Liver (tissue), 9 donors: Measurements from ENCODE around the gene ADORA2A. TPM values are rescaled to one million over a fixed set of nuclear protein-coding genes. Genes with fewer than 3 reads are reported as not detected.

Source experiments
- DNase-seq: peaks from one replicate; pipeline ENCODE4 v3.0.0-alpha.2; 2017; ENCODE audit warnings: low spot score
- H3K27ac ChIP-seq, 2 donors: one replicate each; pipeline ENCODE4 v1.7.0; 2013; ENCODE audit warnings: inconsistent platforms in 2 of 2, low read length in 2 of 2, control low read depth in 1 of 2, low read depth in 1 of 2, mild to moderate bottlenecking in 1 of 2
- H3K27me3 ChIP-seq, 4 donors: one replicate each; pipeline versions ENCODE4 v1.6.1 to v1.7.0; 2013; ENCODE audit warnings: low read length in 3 of 4, inconsistent platforms in 1 of 4, mild to moderate bottlenecking in 1 of 4, moderate library complexity in 1 of 4; ENCODE audit not compliant: control insufficient read depth in 4 of 4, insufficient read depth in 4 of 4
- H3K36me3 ChIP-seq, 4 donors: one replicate each; pipeline versions ENCODE4 v1.6.1 to v1.7.0; 2013; ENCODE audit warnings: low read length in 3 of 4, mild to moderate bottlenecking in 3 of 4, low read depth in 1 of 4, moderate library complexity in 1 of 4; ENCODE audit not compliant: control insufficient read depth in 4 of 4, insufficient read depth in 3 of 4
- H3K4me1 ChIP-seq, 4 donors: one replicate each; pipeline versions ENCODE4 v1.6.1 to v1.7.0; 2013; ENCODE audit warnings: low read length in 3 of 4, mild to moderate bottlenecking in 3 of 4, moderate library complexity in 1 of 4; ENCODE audit not compliant: control insufficient read depth in 4 of 4, insufficient read depth in 4 of 4
- H3K4me3 ChIP-seq, 3 donors: one replicate each; pipeline versions ENCODE4 v1.6.1 to v1.7.0; 2013; ENCODE audit warnings: low read length in 3 of 3, control low read depth in 1 of 3, low read depth in 1 of 3, mild to moderate bottlenecking in 1 of 3
- H3K9ac ChIP-seq, 2 donors: one replicate each; pipeline ENCODE4 v1.7.0; 2013; ENCODE audit warnings: low read length in 2 of 2, mild to moderate bottlenecking in 2 of 2, moderate library complexity in 2 of 2, control low read depth in 1 of 2, low read depth in 1 of 2
- H3K9me3 ChIP-seq, 4 donors: one replicate each; pipeline versions ENCODE4 v1.6.1 to v1.7.0; 2013; ENCODE audit warnings: low read length in 3 of 4; ENCODE audit not compliant: control insufficient read depth in 4 of 4
- CTCF ChIP-seq: fragments of 150-350 bp; IDR thresholded peaks from 2 replicates; pipeline ENCODE4 v1.5.1; 2017; ENCODE audit warnings: improper control_type of control experiment, low read depth, low read length; ENCODE audit not compliant: missing input control
- EGR1 ChIP-seq, 2 donors: IDR thresholded peaks; 2 replicates each; pipeline ENCODE4 v1.6.1; 2016 to 2018; ENCODE audit warnings: antibody characterized with exemption in 2 of 2, low read depth in 2 of 2
- FOXA1 ChIP-seq: IDR thresholded peaks from 2 replicates; pipeline ENCODE4 v1.6.1; 2016; ENCODE audit warnings: antibody characterized with exemption
- FOXA2 ChIP-seq: IDR thresholded peaks from 2 replicates; pipeline ENCODE4 v1.6.1; 2016; ENCODE audit warnings: antibody characterized with exemption
- GABPA ChIP-seq, 2 donors: IDR thresholded peaks in 1 of 2; conservative IDR thresholded peaks in 1 of 2; 2 replicates each; pipeline ENCODE4 v1.6.1; 2016; ENCODE audit warnings: antibody characterized with exemption in 2 of 2, mild to moderate bottlenecking in 1 of 2, moderate library complexity in 1 of 2
- HNF4A ChIP-seq, 2 donors: conservative IDR thresholded peaks; 2 replicates each; pipeline ENCODE4 v1.6.1; 2016; ENCODE audit warnings: antibody characterized with exemption in 2 of 2, mild to moderate bottlenecking in 2 of 2
- JUND ChIP-seq, 2 donors: IDR thresholded peaks; 2 replicates each; pipeline ENCODE4 v1.6.1; 2016; ENCODE audit warnings: antibody characterized with exemption in 2 of 2
- MAX ChIP-seq: IDR thresholded peaks from 2 replicates; pipeline ENCODE4 v1.6.1; 2016; ENCODE audit warnings: antibody characterized with exemption
- NR2F2 ChIP-seq: IDR thresholded peaks from 2 replicates; pipeline ENCODE4 v1.6.1; 2016; ENCODE audit warnings: antibody characterized with exemption
- RXRA ChIP-seq, 2 donors: IDR thresholded peaks; 2 replicates each; pipeline ENCODE4 v1.6.1; 2017 to 2018; ENCODE audit warnings: antibody characterized with exemption in 2 of 2, mild to moderate bottlenecking in 1 of 2
- SP1 ChIP-seq: IDR thresholded peaks from 2 replicates; pipeline ENCODE4 v1.6.1; 2018; ENCODE audit warnings: antibody characterized with exemption, mild to moderate bottlenecking
- TAF1 ChIP-seq: conservative IDR thresholded peaks from 2 replicates; pipeline ENCODE4 v1.6.1; 2016; ENCODE audit warnings: antibody characterized with exemption, mild to moderate bottlenecking
- YY1 ChIP-seq: IDR thresholded peaks from 2 replicates; pipeline ENCODE4 v1.6.1; 2016; ENCODE audit warnings: antibody characterized with exemption, mild to moderate bottlenecking
- ZBTB33 ChIP-seq: IDR thresholded peaks from 2 replicates; pipeline ENCODE4 v1.6.1; 2016; ENCODE audit warnings: antibody characterized with exemption
- WGBS: extraction: QIAGEN DNeasy Blood & Tissue Kit; methylation state at CpG from one replicate; pipeline ENCODE4 v1.1.7; 2013; 5-methylcytosine and 5-hydroxymethylcytosine counted together
- polyA plus RNA-seq, 2 donors: library from polyadenylated mRNA; stranded (reverse) in 1 of 2; unstranded in 1 of 2; fragments of 200-250 nt in 1 of 2; fragments of >200 nt in 1 of 2; fragmentation: Nextera tagmentation in 1 of 2; extraction: Ambion mirVana in 1 of 2; gene quantifications; one replicate each; pipeline versions ENCODE4 v1.2.1 to v1.2.3, GENCODE V29; 2013 to 2015
- total RNA-seq, 2 donors: library from RNA; depleted of rRNA; stranded (reverse); fragments of >200 nt; gene quantifications; one replicate each; pipeline ENCODE4 v1.2.3, GENCODE V29; 2014
- TF ChIP-seq, protein P1 (sequence below): IDR thresholded peaks from 2 replicates; pipeline ENCODE4 v1.6.1; 2016; ENCODE audit warnings: antibody characterized with exemption, mild to moderate bottlenecking
- TF ChIP-seq, protein P2 (sequence below): IDR thresholded peaks from 2 replicates; pipeline ENCODE4 v1.6.1; 2016; ENCODE audit warnings: antibody characterized with exemption
- donor health status: healthy.
- donor health status: healthy.
- donor health status: healthy.
- donor health status: healthy.
- donor health status: healthy.

Gene ADORA2A
- total and polyA plus RNA-seq, 4 donors: 3.4 to 5.4 (median 3.9) TPM

DNA sequence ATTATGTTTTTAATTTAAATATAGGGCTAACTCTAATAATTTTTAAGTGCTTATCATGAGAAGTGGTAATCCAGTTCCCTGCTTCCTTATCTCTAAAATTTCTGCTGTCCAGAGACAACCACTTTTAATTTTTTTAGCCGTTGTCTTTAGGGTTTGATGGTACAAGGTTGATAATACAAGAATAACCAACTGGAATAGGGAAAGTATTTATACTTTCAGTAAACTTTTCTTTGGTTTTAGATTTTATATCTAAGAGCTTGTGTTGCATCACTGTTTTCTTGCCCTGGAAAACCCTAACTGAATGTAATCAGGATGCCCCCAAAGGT lies 46.5 kb upstream of the ADORA2A start:
- no peak overlapping the region for H3K27ac ChIP-seq
- 83% methylated on average over 1 of the region's 1 CpG for WGBS

GRCh38 chr22:24383061-24383460 lies 44.3 kb upstream of the ADORA2A start:
- H3K4me1 ChIP-seq: no peaks in the 10 kb centered on the region
- no peaks in the 10 kb centered on the region for H3K9me3 ChIP-seq
- DNase-seq: no peak
- H3K27me3 ChIP-seq: no peaks in the 10 kb centered on the region
- H3K9ac ChIP-seq: no peak overlapping the region
- H3K36me3 ChIP-seq: peaks cover 0 to 20% (median 8%) of the 10 kb centered on the region in 4 donors
- H3K4me3 ChIP-seq: no peak overlapping the region
- no peak overlapping the region for H3K27ac ChIP-seq
- WGBS: 97% methylated on average over 2 of the region's 2 CpGs
- TF ChIP-seq YY1 (no peak), MAX (no peak), JUND (IDR thresholded peaks at IDR 0.05) (no peak), NR2F2 (no peak), SP1 (no peak), FOXA1 (no peak), EGR1 (IDR thresholded peaks at IDR 0.05; ENCODE audit: low read depth in 2 of 2) (no peak), TAF1 (no peak), RXRA (IDR thresholded peaks at IDR 0.05) (no peak), CTCF (no peak), FOXA2 (no peak), GABPA (IDR thresholded peaks at IDR 0.05 in 1 of 2, conservative IDR thresholded peaks at IDR 0.05 in 1 of 2) (no peak)
- TF ChIP-seq, protein P1, sequence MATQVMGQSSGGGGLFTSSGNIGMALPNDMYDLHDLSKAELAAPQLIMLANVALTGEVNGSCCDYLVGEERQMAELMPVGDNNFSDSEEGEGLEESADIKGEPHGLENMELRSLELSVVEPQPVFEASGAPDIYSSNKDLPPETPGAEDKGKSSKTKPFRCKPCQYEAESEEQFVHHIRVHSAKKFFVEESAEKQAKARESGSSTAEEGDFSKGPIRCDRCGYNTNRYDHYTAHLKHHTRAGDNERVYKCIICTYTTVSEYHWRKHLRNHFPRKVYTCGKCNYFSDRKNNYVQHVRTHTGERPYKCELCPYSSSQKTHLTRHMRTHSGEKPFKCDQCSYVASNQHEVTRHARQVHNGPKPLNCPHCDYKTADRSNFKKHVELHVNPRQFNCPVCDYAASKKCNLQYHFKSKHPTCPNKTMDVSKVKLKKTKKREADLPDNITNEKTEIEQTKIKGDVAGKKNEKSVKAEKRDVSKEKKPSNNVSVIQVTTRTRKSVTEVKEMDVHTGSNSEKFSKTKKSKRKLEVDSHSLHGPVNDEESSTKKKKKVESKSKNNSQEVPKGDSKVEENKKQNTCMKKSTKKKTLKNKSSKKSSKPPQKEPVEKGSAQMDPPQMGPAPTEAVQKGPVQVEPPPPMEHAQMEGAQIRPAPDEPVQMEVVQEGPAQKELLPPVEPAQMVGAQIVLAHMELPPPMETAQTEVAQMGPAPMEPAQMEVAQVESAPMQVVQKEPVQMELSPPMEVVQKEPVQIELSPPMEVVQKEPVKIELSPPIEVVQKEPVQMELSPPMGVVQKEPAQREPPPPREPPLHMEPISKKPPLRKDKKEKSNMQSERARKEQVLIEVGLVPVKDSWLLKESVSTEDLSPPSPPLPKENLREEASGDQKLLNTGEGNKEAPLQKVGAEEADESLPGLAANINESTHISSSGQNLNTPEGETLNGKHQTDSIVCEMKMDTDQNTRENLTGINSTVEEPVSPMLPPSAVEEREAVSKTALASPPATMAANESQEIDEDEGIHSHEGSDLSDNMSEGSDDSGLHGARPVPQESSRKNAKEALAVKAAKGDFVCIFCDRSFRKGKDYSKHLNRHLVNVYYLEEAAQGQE: no peak
- TF ChIP-seq, protein P2, sequence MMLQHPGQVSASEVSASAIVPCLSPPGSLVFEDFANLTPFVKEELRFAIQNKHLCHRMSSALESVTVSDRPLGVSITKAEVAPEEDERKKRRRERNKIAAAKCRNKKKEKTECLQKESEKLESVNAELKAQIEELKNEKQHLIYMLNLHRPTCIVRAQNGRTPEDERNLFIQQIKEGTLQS: no peak

More for the DNA sequence above, 46.5 kb upstream of the ADORA2A start:
- TF ChIP-seq TAF1 (no peak), EGR1 (IDR thresholded peaks at IDR 0.05; ENCODE audit: low read depth in 2 of 2) (no peak), RXRA (IDR thresholded peaks at IDR 0.05) (no peak), JUND (IDR thresholded peaks at IDR 0.05) (no peak), ZBTB33 (no peak), CTCF (no peak), SP1 (no peak), FOXA1 (no peak), HNF4A (conservative IDR thresholded peaks at IDR 0.05) (no peak), GABPA (IDR thresholded peaks at IDR 0.05 in 1 of 2, conservative IDR thresholded peaks at IDR 0.05 in 1 of 2) (no peak)
- TF ChIP-seq, protein P2: no peak
- Histone ChIP-seq H3K9ac (no peak overlapping the region), H3K4me1 (no peaks in the 10 kb centered on the region), H3K4me3 (no peak overlapping the region), H3K27me3 (no peaks in the 10 kb centered on the region), H3K36me3 (peaks cover 0 to 35% (median 17%) of the 10 kb centered on the region in 4 donors), H3K9me3 (no peaks in the 10 kb centered on the region)
- DNase-seq: no peak
